Subcutaneous adipose tissue (tissue), 1 donor: ENCODE data around the gene CCR5AS.

Experiments used
- TF ChIP-seq, protein P1 (sequence below): fragments of 450-650 bp; IDR thresholded peaks from one replicate; pipeline ENCODE4 v1.5.1; 2016; ENCODE audit warnings: low read depth, mild to moderate bottlenecking, control low read depth, antibody characterized with exemption, moderate library complexity

CCR5AS gene

DNA sequence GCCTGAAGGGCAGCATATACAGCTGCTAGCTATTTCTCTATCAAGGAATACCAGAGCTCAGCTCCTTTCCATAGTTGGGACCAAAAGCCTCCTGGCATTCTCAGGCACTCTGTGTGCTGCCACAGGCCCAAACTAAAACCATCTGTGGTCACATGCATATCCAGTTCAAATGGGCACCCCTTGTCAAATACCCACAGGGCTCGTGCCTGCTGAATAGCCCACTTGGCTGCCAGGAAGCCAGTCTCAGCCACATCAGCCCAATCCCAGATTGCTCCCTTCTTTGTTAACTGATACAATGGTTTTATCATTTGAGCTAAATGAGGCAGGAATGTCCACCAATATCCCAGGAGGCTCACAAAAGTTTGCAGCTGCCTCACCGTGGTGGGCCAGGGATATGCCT lies 14.1 kb upstream of the CCR5AS start:
- TF ChIP-seq, protein P1, sequence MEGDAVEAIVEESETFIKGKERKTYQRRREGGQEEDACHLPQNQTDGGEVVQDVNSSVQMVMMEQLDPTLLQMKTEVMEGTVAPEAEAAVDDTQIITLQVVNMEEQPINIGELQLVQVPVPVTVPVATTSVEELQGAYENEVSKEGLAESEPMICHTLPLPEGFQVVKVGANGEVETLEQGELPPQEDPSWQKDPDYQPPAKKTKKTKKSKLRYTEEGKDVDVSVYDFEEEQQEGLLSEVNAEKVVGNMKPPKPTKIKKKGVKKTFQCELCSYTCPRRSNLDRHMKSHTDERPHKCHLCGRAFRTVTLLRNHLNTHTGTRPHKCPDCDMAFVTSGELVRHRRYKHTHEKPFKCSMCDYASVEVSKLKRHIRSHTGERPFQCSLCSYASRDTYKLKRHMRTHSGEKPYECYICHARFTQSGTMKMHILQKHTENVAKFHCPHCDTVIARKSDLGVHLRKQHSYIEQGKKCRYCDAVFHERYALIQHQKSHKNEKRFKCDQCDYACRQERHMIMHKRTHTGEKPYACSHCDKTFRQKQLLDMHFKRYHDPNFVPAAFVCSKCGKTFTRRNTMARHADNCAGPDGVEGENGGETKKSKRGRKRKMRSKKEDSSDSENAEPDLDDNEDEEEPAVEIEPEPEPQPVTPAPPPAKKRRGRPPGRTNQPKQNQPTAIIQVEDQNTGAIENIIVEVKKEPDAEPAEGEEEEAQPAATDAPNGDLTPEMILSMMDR, result no peak

DNA sequence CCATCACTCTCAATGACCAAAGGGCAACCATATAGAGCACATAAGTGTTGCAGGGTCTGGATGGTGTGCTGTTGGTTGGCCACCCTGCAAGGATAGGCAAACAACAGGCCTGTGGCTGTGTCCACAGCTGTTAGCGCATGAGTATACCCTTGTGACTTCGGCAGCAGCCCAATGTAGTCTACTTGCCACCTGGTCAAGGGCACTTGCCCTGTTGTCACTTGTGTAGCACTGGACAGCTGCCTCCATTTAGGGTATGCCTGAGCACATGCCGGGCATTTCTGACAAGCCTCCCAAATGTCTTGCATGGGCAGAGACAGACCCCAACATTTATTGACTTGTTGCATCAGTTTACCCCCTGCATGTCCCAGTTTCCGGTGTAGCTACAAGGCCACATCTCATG lies 12.9 kb upstream of the CCR5AS start:
- TF ChIP-seq, protein P1, result no peak

DNA sequence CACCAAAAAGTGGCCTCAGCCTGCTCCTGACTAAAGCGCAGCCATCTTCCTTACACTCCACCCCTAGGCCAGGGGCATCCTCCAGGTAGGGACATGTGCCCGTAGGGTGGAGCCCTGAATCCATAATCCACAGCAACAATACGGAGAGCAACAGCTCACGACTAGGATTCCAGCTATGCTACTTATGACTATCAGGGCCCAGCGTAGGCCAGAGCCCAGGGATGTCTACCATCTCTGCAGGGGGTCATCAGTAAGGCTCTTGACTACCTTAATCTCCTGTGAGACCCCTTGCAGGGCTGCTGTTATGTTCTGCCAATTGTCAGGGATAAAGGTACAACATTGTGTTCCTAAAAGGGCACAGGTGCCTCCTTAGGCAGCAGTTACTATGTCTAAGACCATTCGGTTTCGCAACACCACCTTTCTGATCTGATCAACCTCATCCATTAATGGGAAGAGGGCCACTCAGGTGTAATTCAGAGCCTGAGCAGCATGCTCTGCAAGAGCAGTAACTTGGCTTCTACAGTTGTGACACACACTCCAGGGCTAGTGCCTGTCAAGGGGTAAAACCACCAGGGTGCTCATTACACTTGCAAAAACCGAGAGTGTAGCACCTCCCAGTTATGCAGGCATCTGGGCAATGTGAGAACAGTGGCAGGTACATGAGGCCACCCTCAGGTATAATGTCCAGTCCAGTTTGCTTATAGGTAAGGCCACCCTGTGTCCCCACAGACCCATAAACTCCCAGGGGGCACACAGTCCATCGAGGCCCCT lies 11.2 kb upstream of the CCR5AS start:
- TF ChIP-seq, protein P1, result no peak

DNA sequence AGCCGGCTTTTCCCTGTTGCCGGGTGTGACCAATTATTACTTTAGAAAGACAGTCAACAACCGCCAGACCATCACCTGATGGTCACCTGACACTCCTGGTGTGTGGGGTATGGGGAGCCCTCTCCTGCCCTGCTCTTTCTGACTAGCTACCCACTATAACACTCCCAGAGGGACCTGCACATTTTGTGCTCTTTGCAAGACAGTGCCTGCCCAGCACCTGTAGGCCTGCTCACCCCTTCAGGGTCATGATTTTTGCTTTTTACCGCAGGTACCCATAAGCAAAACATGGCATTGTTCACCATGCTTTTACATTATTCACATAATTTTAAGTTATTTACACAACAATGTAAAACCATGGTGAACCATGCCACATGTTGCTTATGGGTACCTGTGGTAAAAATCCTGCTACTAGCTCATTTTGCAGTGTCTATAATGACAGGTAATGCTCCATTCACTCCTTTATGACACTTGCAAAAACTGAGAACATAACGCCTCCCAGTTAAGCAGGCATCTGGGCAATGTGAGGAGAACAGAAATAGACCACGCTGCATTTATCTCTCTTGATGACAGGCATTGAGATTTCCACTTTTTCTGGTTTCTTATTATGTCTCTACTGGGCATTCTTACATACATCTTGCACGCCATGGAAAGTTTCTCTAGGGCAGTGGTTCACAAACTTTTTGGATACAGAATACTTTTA lies 10.1 kb upstream of the CCR5AS start:
- TF ChIP-seq, protein P1, result no peak

DNA sequence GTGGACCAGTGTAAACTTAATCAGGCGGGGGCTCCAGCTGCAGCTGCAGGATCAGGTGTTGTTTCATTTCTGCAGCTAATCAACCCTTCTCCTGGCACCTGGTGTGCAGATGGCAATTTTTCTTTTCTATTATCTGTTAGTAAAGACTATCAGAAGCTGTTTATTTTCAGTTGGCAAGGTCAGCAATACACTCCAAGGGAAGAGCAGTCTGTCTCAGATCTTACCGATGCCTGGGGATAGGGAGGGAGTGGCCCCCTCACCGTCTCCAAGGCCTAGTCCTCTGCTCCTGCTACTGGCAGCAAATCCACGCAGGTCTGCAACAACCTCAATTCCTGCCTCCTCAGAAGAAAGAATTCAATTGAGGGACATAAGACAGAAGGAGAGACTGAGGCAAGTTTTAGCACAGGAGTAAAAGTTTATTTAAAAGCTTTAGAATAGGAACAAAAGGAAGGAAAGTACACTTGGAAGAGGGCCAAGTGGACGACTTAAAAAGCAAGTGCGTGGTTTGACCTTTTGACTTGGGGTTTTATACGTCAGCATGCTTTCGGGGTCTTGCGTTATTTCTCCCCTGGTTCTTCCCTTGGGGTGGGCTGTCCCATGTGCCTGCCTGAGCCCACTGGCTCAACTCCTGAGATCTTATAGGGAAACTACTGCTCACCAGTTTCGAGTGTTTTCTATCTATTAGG lies 9.4 kb upstream of the CCR5AS start:
- TF ChIP-seq, protein P1, result no peak

DNA sequence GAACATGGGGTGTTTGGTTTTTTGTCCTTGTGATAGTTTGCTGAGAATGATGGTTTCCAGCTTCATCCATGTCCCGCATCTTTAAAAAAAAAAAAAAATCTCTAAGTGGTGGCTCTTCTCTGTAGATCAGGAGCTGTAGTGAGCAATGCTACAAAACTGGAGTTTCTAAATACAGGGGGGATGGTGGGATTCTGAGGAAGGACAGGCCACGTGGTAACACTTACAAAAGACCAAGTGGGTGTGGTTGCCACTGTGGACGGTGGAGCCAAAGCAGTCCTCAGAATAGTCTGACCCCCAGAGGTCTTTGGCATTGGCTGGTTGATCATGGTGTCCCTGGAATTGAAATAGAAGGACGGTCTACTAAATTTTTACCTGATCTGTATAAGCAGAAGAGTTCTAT lies 7.9 kb upstream of the CCR5AS start:
- TF ChIP-seq, protein P1, result no peak

DNA sequence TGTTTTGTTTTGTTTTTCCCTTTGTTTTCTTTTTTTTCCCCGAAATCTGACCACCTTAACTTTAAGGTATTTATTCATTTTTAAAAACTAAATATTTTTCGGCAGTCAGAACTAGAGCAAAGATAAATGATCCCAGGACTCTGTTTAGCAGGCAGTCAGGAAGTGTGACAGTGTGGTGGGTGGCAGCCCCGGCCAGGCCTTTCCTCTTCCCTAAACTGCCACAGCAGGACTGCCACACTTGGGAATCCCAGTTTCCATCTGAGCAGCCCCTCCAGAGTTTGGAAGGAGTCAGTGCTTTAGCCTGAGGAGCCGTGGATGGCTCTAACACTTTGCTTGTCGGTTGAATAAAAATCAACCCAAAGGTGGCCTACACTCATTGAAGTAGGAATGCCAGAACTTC lies 7.1 kb upstream of the CCR5AS start:
- TF ChIP-seq, protein P1, result no peak
